HepG2 (cell line): ENCODE measurements around the gene TFEC.

Experiments
- DRAP1 ChIP-seq: IDR thresholded peaks from 2 replicates; pipeline ENCODE4 v1.6.1; 2016; ENCODE audit warnings: missing genetic modification reagents, missing compliant biosample characterization
- EP300 ChIP-seq, 3 experiments: sonication (generic) in 1 of 3; formaldehyde crosslinking in 1 of 3; IDR thresholded peaks; 2 replicates each; pipeline versions ENCODE4 v1.5.1 to v1.6.1; 2011 to 2020; ENCODE audit warnings: low read depth in 2 of 3, low read length in 2 of 3, borderline replicate concordance in 1 of 3, improper control_type of control experiment in 1 of 3, mild to moderate bottlenecking in 1 of 3, missing genetic modification reagents in 1 of 3, moderate library complexity in 1 of 3
- HDAC6 ChIP-seq: fragments of 200-600 bp; sonication (generic); IDR thresholded peaks from 2 replicates; pipeline ENCODE4 v1.7.0; 2017; ENCODE audit warnings: mild to moderate bottlenecking, antibody characterized with exemption, low read length, low read depth
- RARG ChIP-seq: sonication (generic); formaldehyde crosslinking; IDR thresholded peaks from 2 replicates; pipeline ENCODE4 v1.4.0; 2020; ENCODE audit warnings: low read depth, mild to moderate bottlenecking, missing genetic modification reagents
- ZNF274 ChIP-seq: sonication (generic); formaldehyde crosslinking; IDR thresholded peaks from 2 replicates; pipeline ENCODE4 v1.5.1; 2020; ENCODE audit warnings: mild to moderate bottlenecking, missing genetic modification reagents
- ZNF614 ChIP-seq: IDR thresholded peaks from 2 replicates; pipeline ENCODE4 v1.6.1; 2018; ENCODE audit warnings: missing biosample characterization, missing genetic modification reagents, inconsistent platforms, borderline replicate concordance
- TF ChIP-seq, protein P1 (sequence below): sonication (generic); formaldehyde crosslinking; IDR thresholded peaks from 2 replicates; pipeline ENCODE4 v1.8.1; 2023; ENCODE audit warnings: missing genetic modification reagents, inconsistent platforms, borderline replicate concordance

GRCh38 chr7:115995701-115996100 is 34.9 kb downstream of the TFEC start:
- TF ChIP-seq HDAC6 (no peak), DRAP1 (CRISPR knock-in tag) (no peak), ZNF274 (CRISPR knock-in tag) (no peak), RARG (CRISPR knock-in tag) (no peak), EP300 (IDR thresholded peaks at IDR 0.05; ENCODE audit: low read depth in 2 of 2, low read length in 2 of 2) (no peak), EP300 (CRISPR knock-in tag; IDR thresholded peaks at IDR 0.05; ENCODE audit: borderline replicate concordance) (no peak), ZNF614 (no peak)
- TF ChIP-seq, protein P1, sequence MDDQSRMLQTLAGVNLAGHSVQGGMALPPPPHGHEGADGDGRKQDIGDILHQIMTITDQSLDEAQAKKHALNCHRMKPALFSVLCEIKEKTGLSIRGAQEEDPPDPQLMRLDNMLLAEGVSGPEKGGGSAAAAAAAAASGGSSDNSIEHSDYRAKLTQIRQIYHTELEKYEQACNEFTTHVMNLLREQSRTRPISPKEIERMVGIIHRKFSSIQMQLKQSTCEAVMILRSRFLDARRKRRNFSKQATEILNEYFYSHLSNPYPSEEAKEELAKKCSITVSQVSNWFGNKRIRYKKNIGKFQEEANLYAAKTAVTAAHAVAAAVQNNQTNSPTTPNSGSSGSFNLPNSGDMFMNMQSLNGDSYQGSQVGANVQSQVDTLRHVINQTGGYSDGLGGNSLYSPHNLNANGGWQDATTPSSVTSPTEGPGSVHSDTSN (CRISPR knock-in tag): no peak
